WERI-Rb-1 (cell line): ENCODE measurements around the gene HUNK.
"Not testable (repeated sequence)": the region's sequence is repeated elsewhere in the genome, so short reads cannot be mapped to it uniquely, and the experiment has no call there.

ENCODE experiments used
- DNase-seq: peaks from one replicate; pipeline ENCODE4 v3.0.0-alpha.2; 2020
- H3K27ac ChIP-seq: fragments of 250-450 bp; sonication (Bioruptor Pico); 2 replicates; pipeline ENCODE4 v1.5.1; 2020; ENCODE audit warnings: mild to moderate bottlenecking, moderate library complexity
- H3K27me3 ChIP-seq: fragments of 250-450 bp; sonication (Bioruptor Pico); 2 replicates; pipeline ENCODE4 v1.5.1; 2021; ENCODE audit warnings: mild to moderate bottlenecking, low read depth, moderate library complexity; ENCODE audit not compliant: insufficient read depth, severe bottlenecking
- H3K36me3 ChIP-seq: fragments of 250-450 bp; sonication (Bioruptor Pico); 2 replicates; pipeline ENCODE4 v1.5.1; 2020; ENCODE audit warnings: mild to moderate bottlenecking, moderate library complexity
- H3K4me3 ChIP-seq: 2 replicates; pipeline ENCODE4 v1.5.1; 2011; ENCODE audit warnings: low read depth, mild to moderate bottlenecking, control low read depth, low read length
- H3K9me3 ChIP-seq: fragments of 250-450 bp; sonication (Bioruptor Pico); 2 replicates; pipeline ENCODE4 v1.5.1; 2021; ENCODE audit warnings: mild to moderate bottlenecking, moderate library complexity; ENCODE audit not compliant: severe bottlenecking
- TF ChIP-seq, protein P1 (sequence below): IDR thresholded peaks from 2 replicates; pipeline ENCODE4 v1.5.1; 2011; ENCODE audit warnings: low read depth, mild to moderate bottlenecking, control low read depth, inconsistent platforms, low read length

The HUNK gene

DNA sequence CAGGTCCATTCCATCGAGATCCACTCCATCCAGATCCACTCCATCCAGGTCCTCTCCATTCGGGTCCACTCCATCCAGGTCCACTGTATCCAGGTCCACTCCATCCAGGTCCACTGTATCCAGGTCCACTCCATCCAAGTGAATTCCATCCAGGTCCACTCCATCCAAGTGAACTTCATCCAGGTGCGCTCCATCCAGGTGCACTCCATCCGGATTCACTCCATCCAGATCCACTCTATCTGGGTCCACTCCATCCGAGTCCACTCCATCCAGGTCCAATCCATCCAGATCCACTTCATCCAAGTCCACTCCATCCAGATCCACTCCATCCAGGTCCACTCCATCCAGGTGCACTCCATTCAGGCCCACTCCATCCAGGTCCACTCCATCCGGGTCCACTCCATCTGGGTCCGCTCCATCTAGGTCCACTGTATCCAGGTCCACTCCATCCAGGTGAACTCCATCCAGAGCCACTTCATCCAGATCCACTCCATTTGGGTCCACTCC is 157.4 kb downstream of the HUNK start:
- H3K9me3 ChIP-seq, result no peaks in the 10 kb centered on the region
- H3K27ac ChIP-seq, result no peak overlapping the region
- H3K4me3 ChIP-seq, result no peak overlapping the region
- DNase-seq, result no peak
- H3K27me3 ChIP-seq, result no peaks in the 10 kb centered on the region
- H3K36me3 ChIP-seq, result no peaks in the 10 kb centered on the region
- TF ChIP-seq, protein P1, sequence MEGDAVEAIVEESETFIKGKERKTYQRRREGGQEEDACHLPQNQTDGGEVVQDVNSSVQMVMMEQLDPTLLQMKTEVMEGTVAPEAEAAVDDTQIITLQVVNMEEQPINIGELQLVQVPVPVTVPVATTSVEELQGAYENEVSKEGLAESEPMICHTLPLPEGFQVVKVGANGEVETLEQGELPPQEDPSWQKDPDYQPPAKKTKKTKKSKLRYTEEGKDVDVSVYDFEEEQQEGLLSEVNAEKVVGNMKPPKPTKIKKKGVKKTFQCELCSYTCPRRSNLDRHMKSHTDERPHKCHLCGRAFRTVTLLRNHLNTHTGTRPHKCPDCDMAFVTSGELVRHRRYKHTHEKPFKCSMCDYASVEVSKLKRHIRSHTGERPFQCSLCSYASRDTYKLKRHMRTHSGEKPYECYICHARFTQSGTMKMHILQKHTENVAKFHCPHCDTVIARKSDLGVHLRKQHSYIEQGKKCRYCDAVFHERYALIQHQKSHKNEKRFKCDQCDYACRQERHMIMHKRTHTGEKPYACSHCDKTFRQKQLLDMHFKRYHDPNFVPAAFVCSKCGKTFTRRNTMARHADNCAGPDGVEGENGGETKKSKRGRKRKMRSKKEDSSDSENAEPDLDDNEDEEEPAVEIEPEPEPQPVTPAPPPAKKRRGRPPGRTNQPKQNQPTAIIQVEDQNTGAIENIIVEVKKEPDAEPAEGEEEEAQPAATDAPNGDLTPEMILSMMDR, result no peak

DNA sequence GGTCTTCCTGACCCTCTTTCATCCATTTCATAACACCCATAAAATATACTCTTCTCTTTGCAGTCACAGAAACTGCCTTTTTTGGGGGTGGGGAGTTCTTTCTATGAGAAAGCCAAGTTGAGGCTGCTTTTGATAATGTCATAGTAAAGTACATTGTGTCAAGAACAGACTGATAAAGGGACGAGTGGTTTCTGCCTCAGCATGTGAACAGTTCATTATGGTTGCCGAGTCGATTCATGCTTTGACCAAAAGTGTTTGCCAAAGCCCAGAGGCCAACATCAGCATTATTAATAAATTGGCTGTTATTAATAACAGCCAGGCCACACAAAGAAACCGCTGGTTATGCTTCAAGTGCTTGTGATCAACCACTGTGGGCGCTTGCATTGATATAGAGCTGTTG is 162.0 kb downstream of the HUNK start:
- H3K4me3 ChIP-seq, result no peak overlapping the region
- TF ChIP-seq, protein P1, result no peak

DNA sequence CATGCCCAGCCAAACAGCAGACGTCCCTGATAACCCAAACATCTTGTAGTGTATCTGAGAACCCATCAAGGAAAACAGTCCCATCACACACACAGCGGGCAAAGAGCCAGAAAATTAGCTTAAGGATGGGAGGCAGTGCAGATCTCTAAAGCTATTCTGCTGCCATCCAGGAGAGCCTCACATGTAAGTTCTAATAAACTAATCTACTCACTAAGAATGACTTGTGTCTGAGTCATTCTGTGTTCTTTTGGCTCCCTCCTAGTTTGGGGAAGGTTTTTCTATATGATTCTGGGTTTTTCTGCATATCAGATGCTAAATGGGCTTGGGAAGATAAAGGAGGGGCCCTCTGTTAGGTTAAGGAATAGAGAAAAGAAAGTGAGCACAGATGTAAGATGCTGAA is 162.8 kb downstream of the HUNK start:
- Histone ChIP-seq H3K27ac (no peak overlapping the region), H3K4me3 (no peak overlapping the region), H3K9me3 (no peaks in the 10 kb centered on the region), H3K27me3 (no peaks in the 10 kb centered on the region), H3K36me3 (no peaks in the 10 kb centered on the region)
- TF ChIP-seq, protein P1, result no peak
- no peak for DNase-seq

More for the DNA sequence above, 162.0 kb downstream of the HUNK start:
- Histone ChIP-seq H3K27ac (no peak overlapping the region), H3K27me3 (no peaks in the 10 kb centered on the region), H3K9me3 (no peaks in the 10 kb centered on the region), H3K36me3 (no peaks in the 10 kb centered on the region)
- no peak for DNase-seq

DNA sequence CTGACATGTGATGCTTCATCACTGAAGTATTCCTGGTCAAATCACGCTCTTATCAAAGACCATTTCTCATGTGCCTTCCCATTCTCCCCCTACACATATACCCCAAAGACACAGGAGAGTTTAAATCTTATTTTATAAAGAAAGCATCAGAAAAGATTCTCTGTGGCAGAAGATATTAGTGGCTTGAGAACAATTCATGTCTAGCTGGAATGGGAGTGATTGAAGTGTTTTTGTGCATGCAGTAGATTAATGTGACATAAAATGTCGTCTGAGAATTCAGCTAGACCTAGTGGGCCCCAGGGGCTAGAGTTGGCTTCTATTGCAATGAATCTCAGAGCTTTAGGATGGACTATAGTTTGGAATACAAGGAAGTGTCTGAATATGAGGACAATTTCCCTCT is 163.9 kb downstream of the HUNK start:
- Histone ChIP-seq H3K4me3 (no peak overlapping the region), H3K27ac (no peak overlapping the region), H3K9me3 (no peaks in the 10 kb centered on the region), H3K36me3 (no peaks in the 10 kb centered on the region), H3K27me3 (no peaks in the 10 kb centered on the region)
- DNase-seq, result no peak
- TF ChIP-seq, protein P1, result no peak

DNA sequence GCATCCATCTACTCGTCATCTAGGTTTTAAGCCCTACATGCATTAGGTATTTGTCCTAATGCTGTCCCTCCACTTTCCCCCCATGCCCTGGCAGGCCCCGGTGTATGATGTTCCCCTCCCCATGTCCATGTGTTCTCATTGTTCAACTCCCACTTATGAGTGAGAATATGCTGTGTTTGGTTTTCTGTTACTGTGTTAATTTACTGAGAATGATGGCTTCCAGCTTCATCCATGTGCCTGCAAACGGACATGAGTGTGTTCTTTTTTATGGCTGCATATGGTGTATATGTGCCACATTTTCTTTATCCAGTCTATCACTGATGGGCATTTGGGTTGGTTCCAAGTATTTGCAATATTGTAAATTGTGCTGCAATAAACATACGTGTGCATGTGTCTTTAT is 165.9 kb downstream of the HUNK start:
- H3K4me3 ChIP-seq, H3K9me3 ChIP-seq, H3K27me3 ChIP-seq, H3K27ac ChIP-seq, H3K36me3 ChIP-seq, DNase-seq: not testable (repeated sequence)

DNA sequence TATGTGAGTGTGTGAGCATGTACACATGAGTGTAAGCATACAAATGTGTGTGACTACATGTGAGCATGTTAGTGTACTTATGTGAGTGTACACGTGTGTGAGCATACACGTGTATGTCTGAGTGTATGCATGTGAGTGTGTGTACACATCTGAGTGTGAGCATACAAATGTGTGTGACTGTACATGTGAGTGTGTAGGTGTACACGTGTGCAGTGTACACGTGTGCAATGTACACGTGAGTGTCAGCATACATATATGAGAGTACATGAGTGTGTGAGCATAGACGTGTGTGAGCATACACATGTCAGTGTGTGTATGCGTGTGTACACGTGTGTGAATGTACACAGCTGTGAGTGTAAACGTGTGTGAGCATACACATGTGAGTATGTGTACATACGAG is 170.6 kb downstream of the HUNK start:
- DNase-seq, result no peak
- H3K27ac ChIP-seq, result no peak overlapping the region
- no peaks in the 10 kb centered on the region for H3K27me3 ChIP-seq
- H3K36me3 ChIP-seq, result no peaks in the 10 kb centered on the region
- no peak overlapping the region for H3K4me3 ChIP-seq
- TF ChIP-seq, protein P1, result no peak
- H3K9me3 ChIP-seq, result no peaks in the 10 kb centered on the region
